GM18507 (cell line): ENCODE measurements around the gene GPX3.

ENCODE experiments used
- DNase-seq: peaks from one replicate; pipeline ENCODE4 v3.0.0; 2011; ENCODE audit warnings: low read depth; ENCODE audit not compliant: insufficient read length; ENCODE audit errors: extremely low spot score
- FAIRE-seq: peaks from 2 replicates; lab custom pipeline; 2011; peaks lifted over from hg19 to GRCh38; lab: Jason Lieb, UNC

GPX3 gene

GRCh38 chr5:151008906-151009305 lies 11.5 kb upstream of the GPX3 start:
- FAIRE-seq, result no peak
- no peak for DNase-seq

DNA sequence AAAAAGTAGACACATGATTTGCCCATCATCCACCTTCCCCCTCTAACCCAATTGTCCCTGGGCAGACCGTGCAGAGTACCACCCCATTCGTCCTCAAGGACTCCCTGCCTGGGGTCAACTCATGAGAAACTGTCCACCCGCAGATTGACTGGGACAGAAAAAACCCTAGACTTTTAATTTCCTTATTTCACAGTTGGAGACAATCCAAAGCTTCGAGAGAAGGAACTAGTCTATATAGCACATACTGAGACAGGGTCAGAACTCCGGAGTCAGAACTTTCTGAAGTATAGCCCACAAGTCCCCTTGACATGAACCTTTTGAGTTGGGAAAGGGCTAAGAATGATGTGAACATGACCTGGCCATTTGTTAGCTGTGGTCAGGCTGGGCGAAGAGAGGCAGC lies 7.5 kb upstream of the GPX3 start:
- no peak for FAIRE-seq
- no peak for DNase-seq

DNA sequence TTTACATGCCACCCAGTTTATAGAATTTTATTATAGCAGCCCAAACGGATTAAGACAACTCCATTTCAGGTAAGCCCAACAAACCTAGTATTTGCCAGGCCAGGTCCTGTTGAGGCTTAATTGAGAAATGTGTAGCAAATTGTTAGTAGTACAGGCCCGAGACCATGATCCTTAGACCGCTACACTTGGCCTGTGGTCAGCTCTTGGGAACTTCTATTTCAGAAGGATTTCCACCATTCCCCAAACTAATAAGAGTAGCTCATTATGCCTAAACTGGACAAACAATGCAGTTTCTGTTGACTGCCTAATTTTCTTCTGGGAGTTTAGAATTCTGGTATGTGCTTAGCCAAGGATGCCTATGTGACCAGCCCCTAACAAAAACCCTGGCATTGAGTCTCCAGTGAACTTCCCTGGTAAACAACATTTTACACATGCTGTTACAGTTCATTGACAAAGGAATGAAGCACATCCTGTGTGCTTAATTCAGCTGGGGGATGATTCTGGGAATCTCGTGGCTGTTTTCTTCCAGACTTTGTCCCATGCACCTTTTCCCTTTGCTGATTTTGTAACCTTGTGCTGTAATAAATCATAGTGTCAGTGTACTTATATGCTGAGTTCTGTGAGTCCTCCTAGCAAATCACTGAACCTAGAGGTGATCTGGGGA lies 5.6 kb upstream of the GPX3 start:
- no peak for FAIRE-seq
- no peak for DNase-seq

DNA sequence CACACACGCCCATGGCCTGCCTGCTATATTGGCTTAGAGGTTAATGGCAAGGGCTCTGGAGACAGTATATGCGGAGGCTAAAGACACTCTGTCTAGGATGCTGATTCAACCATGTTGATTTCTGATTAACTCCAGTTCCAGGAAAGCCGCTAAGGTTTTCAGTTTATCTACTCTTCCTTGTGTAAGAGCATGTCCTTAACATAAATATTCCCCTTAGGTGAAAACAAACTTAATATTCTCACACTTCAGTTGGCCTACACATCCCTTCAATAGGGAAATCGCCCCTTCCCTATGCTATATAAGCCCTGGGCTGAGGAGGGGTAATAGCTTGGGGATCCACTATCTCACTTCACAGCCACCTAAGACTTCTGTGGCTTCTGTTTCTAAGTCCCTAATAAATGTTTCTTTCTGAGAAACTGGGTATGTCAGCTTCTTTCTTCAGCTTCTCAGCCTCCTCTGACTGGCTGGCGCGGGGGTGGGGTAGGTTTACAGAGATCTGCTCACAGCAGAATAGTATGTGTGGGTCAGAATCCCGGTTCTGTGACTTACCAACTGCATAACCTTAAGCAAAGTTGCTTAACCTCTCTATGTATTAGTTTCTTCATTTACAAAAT lies 4.3 kb upstream of the GPX3 start:
- no peak for DNase-seq
- FAIRE-seq, result no peak

GRCh38 chr5:151016700-151017099 lies 3.7 kb upstream of the GPX3 start:
- FAIRE-seq (no peak), DNase-seq (no peak)

DNA sequence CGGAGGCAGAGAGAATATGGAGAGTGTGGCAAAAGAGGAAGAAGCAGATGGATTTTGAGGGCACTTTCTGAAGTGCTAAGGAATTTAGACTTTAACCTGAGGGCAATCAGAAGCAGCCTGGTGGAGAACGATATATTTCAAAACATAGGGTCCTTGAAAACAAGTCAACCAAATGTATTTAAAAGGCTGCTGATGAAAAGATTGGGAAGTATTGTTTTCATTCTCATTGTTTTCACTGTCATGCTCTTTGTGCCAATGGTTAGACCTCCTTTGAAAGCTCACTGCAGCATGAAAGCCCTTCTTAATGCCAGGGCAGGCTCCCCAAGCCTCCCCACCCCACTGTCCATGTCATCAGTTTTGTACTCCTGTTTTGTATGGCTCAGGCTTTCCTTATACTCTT lies 2.5 kb upstream of the GPX3 start:
- no peak for FAIRE-seq

GRCh38 chr5:151018846-151019245 lies 1.5 kb upstream of the GPX3 start:
- DNase-seq (no peak), FAIRE-seq (no peak)

More for the DNA sequence above, 2.5 kb upstream of the GPX3 start:
- DNase-seq, result no peak

- FAIRE-seq (no peak), DNase-seq (no peak)
Measured at GRCh38 chr5:151019331-151019730, 1.1 kb upstream of the GPX3 start.

DNA sequence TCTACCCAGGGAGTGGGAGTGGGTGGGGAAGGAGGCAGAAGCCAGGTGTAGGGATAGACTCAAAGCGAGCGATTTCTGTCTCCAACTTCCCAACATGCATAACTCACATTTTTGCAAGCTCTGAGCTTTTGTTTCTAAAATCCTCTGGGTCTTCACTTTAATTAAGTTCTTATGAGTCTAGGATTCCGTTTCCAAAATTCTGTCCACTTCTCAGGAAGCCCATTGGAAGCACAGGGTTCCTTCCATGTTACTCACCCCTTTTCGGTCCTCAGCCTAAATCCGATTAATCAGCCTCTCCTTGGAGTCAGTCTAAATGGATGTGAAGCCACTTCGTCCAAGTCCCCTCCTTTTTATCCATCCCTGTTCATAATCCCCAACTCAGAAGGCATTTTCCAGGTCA lies 1.4 kb downstream of the GPX3 start:
- FAIRE-seq, result no peak
- no peak for DNase-seq

GRCh38 chr5:151022511-151023018 lies 2.2 kb downstream of the GPX3 start:
- no peak for FAIRE-seq

DNA sequence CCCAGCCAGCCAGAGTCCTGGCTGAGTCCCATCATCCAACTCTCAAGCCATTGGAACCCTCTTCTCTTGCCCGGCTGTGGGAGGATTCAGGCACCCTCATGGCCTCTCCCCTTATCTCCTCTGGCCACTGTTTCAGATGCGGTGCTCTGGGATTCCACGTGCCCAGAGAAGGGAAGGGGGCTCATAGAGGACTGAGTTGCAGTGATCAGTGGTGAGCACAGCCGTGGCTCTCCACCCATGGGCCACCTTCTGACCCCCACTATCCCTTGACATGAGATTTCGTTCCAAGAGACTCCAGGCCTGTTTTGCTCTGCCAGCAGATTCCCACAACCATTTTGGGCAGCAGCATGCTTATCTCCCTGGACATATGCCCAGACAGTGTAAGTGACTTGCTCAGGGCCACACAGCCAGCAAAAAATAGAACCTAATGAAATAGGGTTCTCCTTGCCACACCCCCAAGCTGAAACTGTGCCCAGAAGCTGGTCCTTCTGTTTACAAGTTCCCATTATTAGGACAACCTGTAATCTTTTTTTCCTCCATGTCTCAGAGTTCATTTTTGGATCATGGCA lies 2.7 kb downstream of the GPX3 start:
- FAIRE-seq, result no peak

More at GRCh38 chr5:151022511-151023018, 2.2 kb downstream of the GPX3 start:
- no peak for DNase-seq

GRCh38 chr5:151023651-151024050 lies 3.3 kb downstream of the GPX3 start:
- no peak for FAIRE-seq
- DNase-seq, result no peak

More for the DNA sequence above, 2.7 kb downstream of the GPX3 start:
- DNase-seq, result no peak

GRCh38 chr5:151024440-151025249 lies 4.3 kb downstream of the GPX3 start:
- no peak for DNase-seq
- no peak for FAIRE-seq

DNA sequence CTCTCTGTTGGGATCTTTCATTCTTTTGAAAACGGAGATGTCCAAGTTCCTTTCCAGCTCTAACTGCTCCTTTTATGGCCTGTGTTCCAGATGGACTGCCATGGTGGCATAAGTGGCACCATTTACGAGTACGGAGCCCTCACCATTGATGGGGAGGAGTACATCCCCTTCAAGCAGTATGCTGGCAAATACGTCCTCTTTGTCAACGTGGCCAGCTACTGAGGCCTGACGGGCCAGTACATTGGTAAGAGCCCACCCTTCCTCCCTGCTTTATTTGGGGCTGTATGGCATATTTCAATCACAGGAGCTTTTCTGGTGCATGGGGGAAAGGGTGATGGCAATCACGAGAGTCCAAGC lies 4.8 kb downstream of the GPX3 start:
- DNase-seq (no peak), FAIRE-seq (no peak)

GRCh38 chr5:151026088-151026487 lies 5.7 kb downstream of the GPX3 start:
- DNase-seq, result no peak
- FAIRE-seq, result no peak

DNA sequence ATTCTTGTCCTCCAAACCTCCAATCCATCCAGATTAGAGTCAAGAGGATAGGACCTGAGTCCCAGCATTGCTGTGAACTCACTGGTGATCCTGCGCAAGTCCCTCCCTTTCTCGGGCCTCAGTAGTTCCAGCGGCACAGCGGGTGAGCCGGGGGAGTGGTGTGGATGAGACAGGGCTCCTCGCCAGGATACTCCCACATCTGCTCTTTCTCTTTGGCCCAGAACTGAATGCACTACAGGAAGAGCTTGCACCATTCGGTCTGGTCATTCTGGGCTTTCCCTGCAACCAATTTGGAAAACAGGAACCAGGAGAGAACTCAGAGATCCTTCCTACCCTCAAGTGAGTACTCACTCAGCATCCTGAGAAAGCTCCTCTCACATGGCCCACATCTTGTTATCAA lies 6.3 kb downstream of the GPX3 start:
- FAIRE-seq, result no peak

GRCh38 chr5:151027961-151028479 lies 7.6 kb downstream of the GPX3 start:
- FAIRE-seq, result no peak

More for the DNA sequence above, 6.3 kb downstream of the GPX3 start:
- no peak for DNase-seq

GRCh38 chr5:151028717-151029116 lies 8.3 kb downstream of the GPX3 start:
- DNase-seq (no peak), FAIRE-seq (no peak)

More at GRCh38 chr5:151027961-151028479, 7.6 kb downstream of the GPX3 start:
- DNase-seq, result no peak

GRCh38 chr5:151029179-151030055 lies 9.0 kb downstream of the GPX3 start:
- DNase-seq, result no peak
- no peak for FAIRE-seq
